Breast epithelium (tissue), 4 donors: ENCODE data around the gene SLC16A6. TPM values are rescaled to one million over a fixed set of nuclear protein-coding genes. Genes with fewer than 3 reads are reported as not detected.

Experiments
- DNase-seq, 2 donors: peaks; one replicate each; pipeline ENCODE4 v3.0.0-alpha.2; 2019; ENCODE audit warnings: low spot score in 2 of 2
- H3K27ac ChIP-seq, 2 donors: fragments of 200-600 bp; sonication (generic) in 1 of 2; one replicate each; pipeline ENCODE4 v1.5.1; 2016 to 2019; ENCODE audit warnings: mild to moderate bottlenecking in 1 of 2
- H3K27me3 ChIP-seq, 2 donors: fragments of 200-600 bp; sonication (generic) in 1 of 2; one replicate each; pipeline versions ENCODE4 v1.5.1 to v1.6.0; 2017 to 2019; ENCODE audit warnings: control low read depth in 1 of 2, mild to moderate bottlenecking in 1 of 2
- H3K36me3 ChIP-seq: fragments of 200-600 bp; one replicate; pipeline ENCODE4 v1.5.1; 2019
- H3K4me1 ChIP-seq, 2 donors: fragments of 200-600 bp; sonication (generic); one replicate each; pipeline ENCODE4 v1.5.1; 2016 to 2019; ENCODE audit warnings: control low read depth in 1 of 2
- H3K4me3 ChIP-seq, 3 donors: fragments of 200-600 bp; sonication (generic); 1 replicate in 2 of 3; 2 replicates in 1 of 3; pipeline ENCODE4 v1.5.1; 2016 to 2019; ENCODE audit warnings: mild to moderate bottlenecking in 3 of 3, moderate library complexity in 2 of 3
- H3K9me3 ChIP-seq, 2 donors: fragments of 200-600 bp; sonication (generic) in 1 of 2; one replicate each; pipeline ENCODE4 v1.5.1; 2016 to 2019; ENCODE audit warnings: control low read depth in 1 of 2
- CTCF ChIP-seq, 3 donors: fragments of 450-650 bp; IDR thresholded peaks; one replicate each; pipeline ENCODE4 v1.5.1; 2016 to 2017; ENCODE audit warnings: antibody characterized with exemption in 3 of 3, mild to moderate bottlenecking in 3 of 3, moderate library complexity in 3 of 3
- POLR2A ChIP-seq: fragments of 450-650 bp; IDR thresholded peaks from one replicate; pipeline ENCODE4 v1.6.1; 2016; ENCODE audit warnings: antibody characterized with exemption, mild to moderate bottlenecking, moderate library complexity
- POLR2AphosphoS5 ChIP-seq, 3 donors: sonication (generic); formaldehyde crosslinking; IDR thresholded peaks; one replicate each; pipeline ENCODE4 v1.6.1; 2017; ENCODE audit warnings: antibody characterized with exemption in 3 of 3
- intact Hi-C: fragments of 100-400 bp; cut with DNase I; formaldehyde crosslinking; loops from one replicate; pipeline ENCODE4 v1.15.1; 2023; ENCODE audit warnings: low total_unique reads
- total RNA-seq, 3 donors: library from RNA; depleted of rRNA; stranded (reverse); fragments of >200 nt; gene quantifications; one replicate each; pipeline ENCODE4 v1.1.0, GENCODE V29; 2016

Gene SLC16A6
- total RNA-seq, 3 donors from 2014 or later, result 0.64 to 4.1 (median 2.3) TPM

- no peaks in the 10 kb centered on the region for H3K9me3 ChIP-seq
- peak overlapping the region; percentile 64 to 92 for H3K27ac ChIP-seq
- TF ChIP-seq POLR2A (peak; percentile 30), POLR2AphosphoS5 (IDR thresholded peaks at IDR 0.05) (peak in 2 of 3 donors; percentile 29 to 54), CTCF (IDR thresholded peaks at IDR 0.05) (no peak)
- H3K4me1 ChIP-seq, result peaks cover 0 to 5% of the 10 kb centered on the region in 2 donors
- intact Hi-C loops, result no loop called here
- H3K4me3 ChIP-seq, result peak overlapping the region; percentile 54 to 93 (median 61)
- peaks cover 0 to 26% of the 10 kb centered on the region in 2 donors for H3K27me3 ChIP-seq
- peak; percentile 65 to 80 for DNase-seq
- no peaks in the 10 kb centered on the region for H3K36me3 ChIP-seq
Observed at GRCh38 chr17:68291836-68292688, 1.1 kb upstream of the SLC16A6 start.

- Histone ChIP-seq H3K4me1 (peaks cover 0 to 5% of the 10 kb centered on the region in 2 donors), H3K36me3 (no peaks in the 10 kb centered on the region), H3K27ac (peak overlapping the region; percentile 64 to 92), H3K27me3 (peaks cover 0 to 26% of the 10 kb centered on the region in 2 donors), H3K9me3 (no peaks in the 10 kb centered on the region), H3K4me3 (peak overlapping the region; percentile 54 to 93 (median 61))
- TF ChIP-seq CTCF (IDR thresholded peaks at IDR 0.05) (no peak), POLR2A (no peak), POLR2AphosphoS5 (IDR thresholded peaks at IDR 0.05) (no peak)
- DNase-seq, result no peak
- intact Hi-C loops, result no loop called here
Observed at GRCh38 chr17:68290268-68290954, 516 bp downstream of the SLC16A6 start.

- H3K4me3 ChIP-seq, result peak overlapping the region; percentile 54 to 93 (median 61)
- H3K36me3 ChIP-seq, result no peaks in the 10 kb centered on the region
- no peak for DNase-seq
- TF ChIP-seq POLR2AphosphoS5 (IDR thresholded peaks at IDR 0.05) (no peak), POLR2A (no peak), CTCF (IDR thresholded peaks at IDR 0.05) (no peak)
- no peaks in the 10 kb centered on the region for H3K9me3 ChIP-seq
- peak overlapping the region in 1 of 2 donors; percentile 92 for H3K27ac ChIP-seq
- peaks cover 0 to 5% of the 10 kb centered on the region in 2 donors for H3K4me1 ChIP-seq
- peaks cover 0 to 26% of the 10 kb centered on the region in 2 donors for H3K27me3 ChIP-seq
- intact Hi-C loops, result no loop called here
Observed at GRCh38 chr17:68289936-68290267, 1.0 kb downstream of the SLC16A6 start.

- H3K27me3 ChIP-seq, result peaks cover 0 to 24% of the 10 kb centered on the region in 2 donors
- no peaks in the 10 kb centered on the region for H3K9me3 ChIP-seq
- no peak for DNase-seq
- H3K27ac ChIP-seq, result no peak overlapping the region
- intact Hi-C loops, result no loop called here
- no peak overlapping the region for H3K4me3 ChIP-seq
- H3K4me1 ChIP-seq, result peaks cover 0 to 5% of the 10 kb centered on the region in 2 donors
- no peak for TF ChIP-seq POLR2A
- TF ChIP-seq CTCF (IDR thresholded peaks at IDR 0.05), result no peak
- TF ChIP-seq POLR2AphosphoS5 (IDR thresholded peaks at IDR 0.05), result no peak
- no peaks in the 10 kb centered on the region for H3K36me3 ChIP-seq
Observed at GRCh38 chr17:68289473-68289872, 1.5 kb downstream of the SLC16A6 start.

- Histone ChIP-seq H3K27me3 (peaks cover 0 to 17% of the 10 kb centered on the region in 2 donors), H3K36me3 (no peaks in the 10 kb centered on the region), H3K4me3 (no peak overlapping the region), H3K4me1 (peaks cover 0 to 5% of the 10 kb centered on the region in 2 donors), H3K27ac (no peak overlapping the region), H3K9me3 (no peaks in the 10 kb centered on the region)
- intact Hi-C loops, result no loop called here
- no peak for TF ChIP-seq POLR2AphosphoS5 (IDR thresholded peaks at IDR 0.05)
- no peak for DNase-seq
Observed at GRCh38 chr17:68288804-68289203, 2.1 kb downstream of the SLC16A6 start.
